ENCODE results near the gene ABR. TPM values are rescaled to one million over a fixed set of nuclear protein-coding genes. Genes with fewer than 3 reads are reported as not detected.

The ABR gene
- total RNA-seq, 4 donors from 2014 or later = 286 to 1,099 (median 522) TPM

DNA sequence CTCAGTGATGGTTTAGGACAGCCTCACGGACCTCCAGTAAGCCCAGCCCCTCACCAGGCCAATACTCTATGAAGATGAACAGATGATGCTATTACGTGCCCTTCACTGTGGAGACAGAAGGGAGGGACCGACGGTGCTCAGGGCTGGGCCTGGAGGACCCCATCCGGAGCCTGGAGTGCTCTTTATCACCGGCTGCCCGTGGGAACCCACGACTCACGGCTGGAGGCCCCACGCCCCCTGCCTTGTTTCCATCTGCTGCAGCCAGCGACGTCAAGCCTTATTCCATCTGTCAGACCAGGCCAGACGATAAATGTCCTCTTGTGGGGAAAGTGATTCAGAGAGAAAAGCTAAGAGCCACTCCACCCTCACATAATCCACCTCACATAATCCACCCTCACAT lies 186.8 kb downstream of the ABR start:
- peaks cover 0 to 9% (median 6%) of the 10 kb centered on the region in 4 donors for H3K4me1 ChIP-seq
- no peak overlapping the region for H3K27ac ChIP-seq
- no peaks in the 10 kb centered on the region for H3K27me3 ChIP-seq
- no peaks in the 10 kb centered on the region for H3K36me3 ChIP-seq
- intact Hi-C loops (cut with DNase I; ENCODE audit: low total_unique reads) = no loop called here
- H3K4me3 ChIP-seq = no peak overlapping the region
- no peaks in the 10 kb centered on the region for H3K9me3 ChIP-seq
- TF ChIP-seq POLR2A (IDR thresholded peaks at IDR 0.05) (no peak), POLR2AphosphoS5 (IDR thresholded peaks at IDR 0.05) (no peak), EP300 (IDR thresholded peaks at IDR 0.05; ENCODE audit: low read depth) (no peak), CTCF (IDR thresholded peaks at IDR 0.05) (no peak)
- no peak for DNase-seq
- in situ Hi-C loops (cut with MboI; ENCODE audit: low pct_ligation_motif_present in 1 of 4, low pct_unique_long_range_greater_than_20kb in 1 of 4, low sequenced_read_pairs in 3 of 4) = no loop called here
- WGBS, 2 donors (ENCODE audit: low coverage in 1 of 2) = 17 to 54% methylated on average over 1 to 13 of the region's 13 CpGs

- no peak for DNase-seq
- H3K4me1 ChIP-seq = no peaks in the 10 kb centered on the region
- in situ Hi-C loops (cut with MboI; ENCODE audit: low pct_ligation_motif_present in 1 of 4, low pct_unique_long_range_greater_than_20kb in 1 of 4, low sequenced_read_pairs in 3 of 4) = loop anchor here (10.0 kb wide), 2 partner anchors 194 to 204 kb away; partner anchors contain the start of genes GLOD4 (in 2 of the 4) and MRM3 (in 2 of the 4)
- no peak overlapping the region for H3K27ac ChIP-seq
- no peaks in the 10 kb centered on the region for H3K27me3 ChIP-seq
- no peak overlapping the region for H3K4me3 ChIP-seq
- no peak for TF ChIP-seq POLR2A (IDR thresholded peaks at IDR 0.05)
- TF ChIP-seq POLR2AphosphoS5 (IDR thresholded peaks at IDR 0.05) = no peak
- TF ChIP-seq EP300 (IDR thresholded peaks at IDR 0.05; ENCODE audit: low read depth) = no peak
- TF ChIP-seq CTCF (IDR thresholded peaks at IDR 0.05) = no peak
- intact Hi-C loops (cut with DNase I; ENCODE audit: low total_unique reads) = no loop called here
- no peaks in the 10 kb centered on the region for H3K36me3 ChIP-seq
- 89% methylated on average over 11 of the region's 11 CpGs; no CpG with 5 or more reads in 1 of the 2 donors for WGBS, 2 donors (ENCODE audit: low coverage in 1 of 2)
- no peaks in the 10 kb centered on the region for H3K9me3 ChIP-seq
Observed at GRCh38 chr17:988561-988960, 191.2 kb downstream of the ABR start.

DNA sequence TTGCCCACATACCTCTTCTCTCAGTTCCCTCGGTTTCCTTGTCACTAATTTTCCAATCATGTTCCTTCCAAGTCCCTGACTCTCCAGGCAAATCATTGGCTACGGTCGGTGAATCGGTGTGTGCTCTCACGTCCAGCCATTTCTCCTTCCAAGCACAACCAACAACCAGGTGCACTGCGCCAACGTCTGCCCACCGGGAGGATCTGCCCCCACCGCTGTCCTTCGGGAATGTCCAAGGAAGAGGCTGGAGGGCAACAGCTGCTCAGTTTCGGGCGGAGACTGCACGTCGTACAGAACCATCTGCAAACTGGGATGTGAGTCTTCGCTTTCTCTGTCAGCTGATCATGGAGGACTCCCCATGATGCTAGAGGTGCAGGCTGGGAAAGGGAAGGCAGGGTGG lies 191.8 kb downstream of the ABR start:
- intact Hi-C loops (cut with DNase I; ENCODE audit: low total_unique reads) = no loop called here
- WGBS, 2 donors (ENCODE audit: low coverage in 1 of 2) = 86 to 90% methylated on average over 1 to 15 of the region's 15 CpGs
- no peak for DNase-seq
- H3K4me1 ChIP-seq = no peaks in the 10 kb centered on the region
- in situ Hi-C loops (cut with MboI; ENCODE audit: low pct_ligation_motif_present in 1 of 4, low pct_unique_long_range_greater_than_20kb in 1 of 4, low sequenced_read_pairs in 3 of 4) = loop anchor here (10.0 kb wide), 2 partner anchors 193 to 203 kb away; partner anchors contain the start of genes GLOD4 (in 2 of the 4) and MRM3 (in 2 of the 4)
- no peaks in the 10 kb centered on the region for H3K36me3 ChIP-seq
- no peak for TF ChIP-seq POLR2A (IDR thresholded peaks at IDR 0.05)
- TF ChIP-seq CTCF (IDR thresholded peaks at IDR 0.05) = no peak
- no peak for TF ChIP-seq EP300 (IDR thresholded peaks at IDR 0.05; ENCODE audit: low read depth)
- TF ChIP-seq POLR2AphosphoS5 (IDR thresholded peaks at IDR 0.05) = no peak
- no peak overlapping the region for H3K4me3 ChIP-seq
- H3K27me3 ChIP-seq = no peaks in the 10 kb centered on the region
- H3K27ac ChIP-seq = no peak overlapping the region
- no peaks in the 10 kb centered on the region for H3K9me3 ChIP-seq

DNA sequence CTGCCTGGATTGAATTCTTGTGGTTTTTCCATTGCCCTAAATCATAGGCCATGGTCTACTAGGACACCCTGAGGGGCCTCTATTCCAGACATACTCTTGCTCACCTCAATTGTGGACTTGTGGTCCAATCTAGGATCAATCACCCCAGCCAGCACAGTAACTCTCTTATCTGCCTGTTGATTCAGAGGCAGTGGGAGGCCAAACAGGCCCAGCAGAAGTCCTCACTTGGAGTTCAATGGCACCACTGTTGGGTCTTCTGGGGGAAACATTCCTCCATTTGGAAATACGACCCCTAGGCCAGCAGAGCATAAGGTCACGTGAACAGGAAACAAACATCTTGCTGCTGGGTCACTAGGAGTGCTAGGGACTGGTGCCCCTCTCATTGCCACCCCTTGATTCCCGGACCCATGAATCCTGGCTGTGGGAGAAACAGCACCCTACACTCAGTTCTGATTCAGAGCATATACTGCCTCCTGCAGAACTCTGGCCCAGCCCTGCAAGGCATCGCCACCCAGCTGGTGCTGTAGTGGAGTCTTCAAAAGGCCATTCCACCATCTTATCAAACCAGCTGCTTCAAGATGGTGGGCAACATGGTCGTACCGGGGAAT lies 193.4 kb downstream of the ABR start:
- Histone ChIP-seq H3K27me3 (no peaks in the 10 kb centered on the region), H3K9me3 (no peaks in the 10 kb centered on the region), H3K27ac (no peak overlapping the region), H3K36me3 (no peaks in the 10 kb centered on the region), H3K4me1 (peaks cover 0 to 1% (median 0%) of the 10 kb centered on the region in 4 donors), H3K4me3 (no peak overlapping the region)
- intact Hi-C loops (cut with DNase I; ENCODE audit: low total_unique reads) (no loop called here), in situ Hi-C loops (cut with MboI; ENCODE audit: low pct_ligation_motif_present in 1 of 4, low pct_unique_long_range_greater_than_20kb in 1 of 4, low sequenced_read_pairs in 3 of 4) (loop anchor here (10.0 kb wide), 2 partner anchors 192 to 202 kb away; partner anchors contain the start of genes GLOD4 (in 2 of the 4) and MRM3 (in 2 of the 4))
- no peak for DNase-seq
- 94% methylated on average over 6 of the region's 6 CpGs; no CpG with 5 or more reads in 1 of the 2 donors for WGBS, 2 donors (ENCODE audit: low coverage in 1 of 2)
- TF ChIP-seq POLR2AphosphoS5 (IDR thresholded peaks at IDR 0.05) (no peak), EP300 (IDR thresholded peaks at IDR 0.05; ENCODE audit: low read depth) (no peak), CTCF (IDR thresholded peaks at IDR 0.05) (no peak), POLR2A (IDR thresholded peaks at IDR 0.05) (no peak)

All from transverse colon (tissue), 4 donors.